ENCODE results near the gene INPP4A. TPM values are rescaled to one million over a fixed set of nuclear protein-coding genes. Genes with fewer than 3 reads are reported as not detected.

The INPP4A gene
- total and polyA plus RNA-seq, 2 of the 13 experiments (the other 11 are each of a cell fraction or from before 2014, with no cell fraction given), result 10.1 to 10.9 TPM

DNA sequence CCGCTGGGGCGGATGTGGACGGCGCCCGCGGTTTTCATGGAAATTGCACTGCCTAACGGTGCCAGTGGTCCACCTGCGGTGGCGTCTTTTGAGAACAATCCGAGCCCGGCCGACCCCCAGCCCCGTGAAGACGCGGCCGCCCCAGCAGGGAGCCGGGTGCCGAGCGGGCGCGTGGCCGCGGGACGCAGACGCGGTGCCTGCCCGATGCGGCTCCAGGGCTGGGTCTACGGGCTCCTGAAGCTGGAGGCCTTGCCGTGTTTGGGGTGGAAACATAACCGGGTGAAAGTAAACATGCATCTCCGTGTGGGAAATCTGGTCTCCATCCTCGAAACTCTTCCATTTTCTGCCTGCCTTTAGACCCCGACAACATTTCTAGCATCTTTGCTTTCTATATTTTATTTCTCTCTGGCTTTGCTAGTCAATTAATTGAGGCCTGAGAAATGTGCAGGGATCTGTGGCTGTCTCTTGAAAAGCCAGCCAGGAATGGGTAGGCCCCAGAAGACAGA, 572 bp downstream of the INPP4A start (continued):
- TF ChIP-seq ZXDC (CRISPR knock-in tag; IDR thresholded peaks at IDR 0.05) (no peak), KAT7 (CRISPR knock-in tag; IDR thresholded peaks at IDR 0.05; ENCODE audit: borderline replicate concordance) (no peak), ZNF12 (CRISPR knock-in tag; IDR thresholded peaks at IDR 0.05) (no peak), SMAD3 (CRISPR knock-in tag; IDR thresholded peaks at IDR 0.05) (0 out of 2 replicates have a peak, but pooled peaks have one; percentile 28), MTF1 (CRISPR knock-in tag; IDR thresholded peaks at IDR 0.05) (no peak), BATF2 (CRISPR knock-in tag; IDR thresholded peaks at IDR 0.05) (no peak), ZNF850 (CRISPR knock-in tag; conservative IDR thresholded peaks at IDR 0.05) (no peak), ZNF136 (CRISPR knock-in tag; IDR thresholded peaks at IDR 0.05; ENCODE audit: low read depth) (no peak), HMGA1 (CRISPR knock-in tag; conservative IDR thresholded peaks at IDR 0.05) (no peak), SAP130 (CRISPR knock-in tag; IDR thresholded peaks at IDR 0.05; ENCODE audit: low read depth) (0 out of 2 replicates have a peak, but pooled peaks have one; percentile 13), GATAD1 (CRISPR knock-in tag; IDR thresholded peaks at IDR 0.05) (no peak), ZSCAN21 (CRISPR knock-in tag; IDR thresholded peaks at IDR 0.05; ENCODE audit: borderline replicate concordance) (no peak), PAXIP1 (CRISPR knock-in tag; conservative IDR thresholded peaks at IDR 0.05) (no peak), THYN1 (CRISPR knock-in tag; IDR thresholded peaks at IDR 0.05; ENCODE audit: borderline replicate concordance, low read depth) (no peak), HOXD1 (CRISPR knock-in tag; IDR thresholded peaks at IDR 0.05) (no peak), ZEB1 (IDR thresholded peaks at IDR 0.05; ENCODE audit: insufficient replicate concordance, low read depth) (no peak), HOXA7 (CRISPR knock-in tag; IDR thresholded peaks at IDR 0.05) (no peak)
- TF ChIP-seq, protein P1, sequence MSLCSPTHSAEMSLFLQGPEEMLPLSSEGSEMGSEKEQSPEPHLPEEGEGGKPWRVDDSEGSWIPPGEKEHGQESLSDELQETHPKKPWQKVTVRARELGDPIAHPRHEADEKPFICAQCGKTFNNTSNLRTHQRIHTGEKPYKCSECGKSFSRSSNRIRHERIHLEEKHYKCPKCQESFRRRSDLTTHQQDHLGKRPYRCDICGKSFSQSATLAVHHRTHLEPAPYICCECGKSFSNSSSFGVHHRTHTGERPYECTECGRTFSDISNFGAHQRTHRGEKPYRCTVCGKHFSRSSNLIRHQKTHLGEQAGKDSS (CRISPR knock-in tag; IDR thresholded peaks at IDR 0.05; ENCODE audit: borderline replicate concordance, low read depth), result no peak
- TF ChIP-seq, protein P2, sequence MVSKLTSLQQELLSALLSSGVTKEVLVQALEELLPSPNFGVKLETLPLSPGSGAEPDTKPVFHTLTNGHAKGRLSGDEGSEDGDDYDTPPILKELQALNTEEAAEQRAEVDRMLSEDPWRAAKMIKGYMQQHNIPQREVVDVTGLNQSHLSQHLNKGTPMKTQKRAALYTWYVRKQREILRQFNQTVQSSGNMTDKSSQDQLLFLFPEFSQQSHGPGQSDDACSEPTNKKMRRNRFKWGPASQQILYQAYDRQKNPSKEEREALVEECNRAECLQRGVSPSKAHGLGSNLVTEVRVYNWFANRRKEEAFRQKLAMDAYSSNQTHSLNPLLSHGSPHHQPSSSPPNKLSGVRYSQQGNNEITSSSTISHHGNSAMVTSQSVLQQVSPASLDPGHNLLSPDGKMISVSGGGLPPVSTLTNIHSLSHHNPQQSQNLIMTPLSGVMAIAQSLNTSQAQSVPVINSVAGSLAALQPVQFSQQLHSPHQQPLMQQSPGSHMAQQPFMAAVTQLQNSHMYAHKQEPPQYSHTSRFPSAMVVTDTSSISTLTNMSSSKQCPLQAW (CRISPR knock-in tag; IDR thresholded peaks at IDR 0.05), result no peak
- TF ChIP-seq, protein P3, sequence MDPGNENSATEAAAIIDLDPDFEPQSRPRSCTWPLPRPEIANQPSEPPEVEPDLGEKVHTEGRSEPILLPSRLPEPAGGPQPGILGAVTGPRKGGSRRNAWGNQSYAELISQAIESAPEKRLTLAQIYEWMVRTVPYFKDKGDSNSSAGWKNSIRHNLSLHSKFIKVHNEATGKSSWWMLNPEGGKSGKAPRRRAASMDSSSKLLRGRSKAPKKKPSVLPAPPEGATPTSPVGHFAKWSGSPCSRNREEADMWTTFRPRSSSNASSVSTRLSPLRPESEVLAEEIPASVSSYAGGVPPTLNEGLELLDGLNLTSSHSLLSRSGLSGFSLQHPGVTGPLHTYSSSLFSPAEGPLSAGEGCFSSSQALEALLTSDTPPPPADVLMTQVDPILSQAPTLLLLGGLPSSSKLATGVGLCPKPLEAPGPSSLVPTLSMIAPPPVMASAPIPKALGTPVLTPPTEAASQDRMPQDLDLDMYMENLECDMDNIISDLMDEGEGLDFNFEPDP (CRISPR knock-in tag; conservative IDR thresholded peaks at IDR 0.05), result no peak
